HL-60 (cell line): ENCODE data around the gene MYLIP.

Experiments
- POLR2AphosphoS5 ChIP-seq: IDR thresholded peaks from 2 replicates; pipeline ENCODE4 v1.6.1; 2012; ENCODE audit warnings: low read depth
- TF ChIP-seq, protein P1 (sequence below): IDR thresholded peaks from one replicate; pipeline ENCODE4 v1.5.1; 2011; ENCODE audit warnings: low read length, control low read depth, inconsistent platforms; ENCODE audit not compliant: insufficient read depth
- TF ChIP-seq, protein P2 (sequence below): IDR thresholded peaks from 2 replicates; pipeline ENCODE4 v1.6.1; 2012; ENCODE audit warnings: low read depth; ENCODE audit not compliant: insufficient replicate concordance

DNA sequence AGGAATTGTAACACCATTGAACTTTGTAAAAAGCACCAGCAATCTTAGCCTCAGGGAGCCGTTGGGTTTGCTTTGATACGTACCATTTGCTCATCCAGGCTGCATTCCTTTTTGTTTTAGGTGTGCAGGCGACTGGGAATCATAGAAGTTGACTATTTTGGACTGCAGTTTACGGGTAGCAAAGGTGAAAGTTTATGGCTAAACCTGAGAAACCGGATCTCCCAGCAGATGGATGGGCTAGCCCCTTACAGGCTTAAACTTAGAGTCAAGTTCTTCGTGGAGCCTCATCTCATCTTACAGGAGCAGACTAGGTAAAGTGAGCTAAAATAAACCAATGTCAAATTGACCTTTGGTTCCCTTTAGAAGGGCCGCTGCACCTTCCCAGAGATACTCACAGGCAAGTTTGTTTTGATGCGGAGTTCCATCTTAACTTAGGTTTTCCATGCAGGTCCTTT is 1.6 kb downstream of the MYLIP start:
- TF ChIP-seq, protein P1, sequence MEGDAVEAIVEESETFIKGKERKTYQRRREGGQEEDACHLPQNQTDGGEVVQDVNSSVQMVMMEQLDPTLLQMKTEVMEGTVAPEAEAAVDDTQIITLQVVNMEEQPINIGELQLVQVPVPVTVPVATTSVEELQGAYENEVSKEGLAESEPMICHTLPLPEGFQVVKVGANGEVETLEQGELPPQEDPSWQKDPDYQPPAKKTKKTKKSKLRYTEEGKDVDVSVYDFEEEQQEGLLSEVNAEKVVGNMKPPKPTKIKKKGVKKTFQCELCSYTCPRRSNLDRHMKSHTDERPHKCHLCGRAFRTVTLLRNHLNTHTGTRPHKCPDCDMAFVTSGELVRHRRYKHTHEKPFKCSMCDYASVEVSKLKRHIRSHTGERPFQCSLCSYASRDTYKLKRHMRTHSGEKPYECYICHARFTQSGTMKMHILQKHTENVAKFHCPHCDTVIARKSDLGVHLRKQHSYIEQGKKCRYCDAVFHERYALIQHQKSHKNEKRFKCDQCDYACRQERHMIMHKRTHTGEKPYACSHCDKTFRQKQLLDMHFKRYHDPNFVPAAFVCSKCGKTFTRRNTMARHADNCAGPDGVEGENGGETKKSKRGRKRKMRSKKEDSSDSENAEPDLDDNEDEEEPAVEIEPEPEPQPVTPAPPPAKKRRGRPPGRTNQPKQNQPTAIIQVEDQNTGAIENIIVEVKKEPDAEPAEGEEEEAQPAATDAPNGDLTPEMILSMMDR: no peak
- TF ChIP-seq, protein P2, sequence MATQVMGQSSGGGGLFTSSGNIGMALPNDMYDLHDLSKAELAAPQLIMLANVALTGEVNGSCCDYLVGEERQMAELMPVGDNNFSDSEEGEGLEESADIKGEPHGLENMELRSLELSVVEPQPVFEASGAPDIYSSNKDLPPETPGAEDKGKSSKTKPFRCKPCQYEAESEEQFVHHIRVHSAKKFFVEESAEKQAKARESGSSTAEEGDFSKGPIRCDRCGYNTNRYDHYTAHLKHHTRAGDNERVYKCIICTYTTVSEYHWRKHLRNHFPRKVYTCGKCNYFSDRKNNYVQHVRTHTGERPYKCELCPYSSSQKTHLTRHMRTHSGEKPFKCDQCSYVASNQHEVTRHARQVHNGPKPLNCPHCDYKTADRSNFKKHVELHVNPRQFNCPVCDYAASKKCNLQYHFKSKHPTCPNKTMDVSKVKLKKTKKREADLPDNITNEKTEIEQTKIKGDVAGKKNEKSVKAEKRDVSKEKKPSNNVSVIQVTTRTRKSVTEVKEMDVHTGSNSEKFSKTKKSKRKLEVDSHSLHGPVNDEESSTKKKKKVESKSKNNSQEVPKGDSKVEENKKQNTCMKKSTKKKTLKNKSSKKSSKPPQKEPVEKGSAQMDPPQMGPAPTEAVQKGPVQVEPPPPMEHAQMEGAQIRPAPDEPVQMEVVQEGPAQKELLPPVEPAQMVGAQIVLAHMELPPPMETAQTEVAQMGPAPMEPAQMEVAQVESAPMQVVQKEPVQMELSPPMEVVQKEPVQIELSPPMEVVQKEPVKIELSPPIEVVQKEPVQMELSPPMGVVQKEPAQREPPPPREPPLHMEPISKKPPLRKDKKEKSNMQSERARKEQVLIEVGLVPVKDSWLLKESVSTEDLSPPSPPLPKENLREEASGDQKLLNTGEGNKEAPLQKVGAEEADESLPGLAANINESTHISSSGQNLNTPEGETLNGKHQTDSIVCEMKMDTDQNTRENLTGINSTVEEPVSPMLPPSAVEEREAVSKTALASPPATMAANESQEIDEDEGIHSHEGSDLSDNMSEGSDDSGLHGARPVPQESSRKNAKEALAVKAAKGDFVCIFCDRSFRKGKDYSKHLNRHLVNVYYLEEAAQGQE: no peak
- TF ChIP-seq POLR2AphosphoS5: no peak
